GM13977 (cell line): Measurements from ENCODE around the gene LPAR1.

Experiments used
- DNase-seq: peaks from one replicate; pipeline ENCODE4 v3.0.0; 2012; ENCODE audit warnings: low spot score
- in situ Hi-C: fragments of 300-500 bp; cut with MboI; formaldehyde crosslinking; loops from one replicate; pipeline ENCODE4 v1.12.0; 2022; ENCODE audit warnings: low sequenced_read_pairs, low pct_unique_long_range_greater_than_20kb, mixed read lengths, inconsistent platforms; ENCODE audit not compliant: unreplicated experiment
- TF ChIP-seq, protein P1 (sequence below): IDR thresholded peaks from 2 replicates; pipeline ENCODE4 v1.5.1; 2012; ENCODE audit warnings: mild to moderate bottlenecking, control low read depth; ENCODE audit not compliant: insufficient read depth; ENCODE audit errors: extremely low read depth, missing control alignments

LPAR1 gene

DNA sequence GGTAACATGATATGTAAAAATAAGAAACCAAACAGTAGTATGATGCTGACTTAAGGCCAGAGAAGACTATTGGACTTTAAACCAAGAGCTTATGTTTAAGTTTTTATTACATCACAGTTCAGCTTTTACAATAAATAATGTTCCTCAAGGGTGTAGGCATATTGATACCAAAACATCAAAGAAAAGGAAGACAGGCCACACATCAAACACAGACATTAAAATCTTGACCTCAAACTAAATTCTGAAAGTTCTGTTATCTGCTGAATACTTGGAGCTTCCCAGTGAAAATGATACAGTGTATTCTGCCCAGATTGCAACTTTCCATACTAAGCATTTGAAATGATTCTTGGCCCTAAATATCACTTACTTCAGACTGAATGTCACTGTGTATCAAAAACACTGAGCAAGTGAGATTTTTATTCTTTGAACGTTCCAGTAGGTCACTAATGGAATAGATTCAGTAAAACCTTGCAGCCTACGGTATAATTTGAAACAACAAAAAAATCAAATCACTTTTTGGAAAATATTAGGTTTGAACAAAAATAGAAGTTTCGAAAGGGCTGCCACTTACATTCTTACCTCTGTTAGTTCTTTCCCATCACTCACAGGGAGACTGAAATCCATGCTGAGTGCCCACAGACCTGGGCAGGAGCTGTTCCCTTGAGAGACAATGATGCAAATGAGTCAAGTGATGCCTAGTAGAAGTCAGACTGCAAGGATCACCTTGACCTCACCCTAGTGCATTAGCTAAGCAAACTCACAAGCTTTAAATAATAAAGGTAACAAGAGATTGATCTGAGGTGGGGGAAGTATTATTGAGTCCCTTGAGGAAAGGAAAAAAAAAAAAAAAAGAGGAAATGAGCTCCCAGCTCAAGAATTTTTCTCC lies 2.5 kb downstream of the LPAR1 start:
- no peak for DNase-seq
- TF ChIP-seq, protein P1, sequence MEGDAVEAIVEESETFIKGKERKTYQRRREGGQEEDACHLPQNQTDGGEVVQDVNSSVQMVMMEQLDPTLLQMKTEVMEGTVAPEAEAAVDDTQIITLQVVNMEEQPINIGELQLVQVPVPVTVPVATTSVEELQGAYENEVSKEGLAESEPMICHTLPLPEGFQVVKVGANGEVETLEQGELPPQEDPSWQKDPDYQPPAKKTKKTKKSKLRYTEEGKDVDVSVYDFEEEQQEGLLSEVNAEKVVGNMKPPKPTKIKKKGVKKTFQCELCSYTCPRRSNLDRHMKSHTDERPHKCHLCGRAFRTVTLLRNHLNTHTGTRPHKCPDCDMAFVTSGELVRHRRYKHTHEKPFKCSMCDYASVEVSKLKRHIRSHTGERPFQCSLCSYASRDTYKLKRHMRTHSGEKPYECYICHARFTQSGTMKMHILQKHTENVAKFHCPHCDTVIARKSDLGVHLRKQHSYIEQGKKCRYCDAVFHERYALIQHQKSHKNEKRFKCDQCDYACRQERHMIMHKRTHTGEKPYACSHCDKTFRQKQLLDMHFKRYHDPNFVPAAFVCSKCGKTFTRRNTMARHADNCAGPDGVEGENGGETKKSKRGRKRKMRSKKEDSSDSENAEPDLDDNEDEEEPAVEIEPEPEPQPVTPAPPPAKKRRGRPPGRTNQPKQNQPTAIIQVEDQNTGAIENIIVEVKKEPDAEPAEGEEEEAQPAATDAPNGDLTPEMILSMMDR, result no peak
- in situ Hi-C loops, result no loop called here

GRCh38 chr9:111034898-111035539 lies 3.3 kb downstream of the LPAR1 start:
- in situ Hi-C loops, result no loop called here
- DNase-seq, result no peak
- TF ChIP-seq, protein P1, result no peak

DNA sequence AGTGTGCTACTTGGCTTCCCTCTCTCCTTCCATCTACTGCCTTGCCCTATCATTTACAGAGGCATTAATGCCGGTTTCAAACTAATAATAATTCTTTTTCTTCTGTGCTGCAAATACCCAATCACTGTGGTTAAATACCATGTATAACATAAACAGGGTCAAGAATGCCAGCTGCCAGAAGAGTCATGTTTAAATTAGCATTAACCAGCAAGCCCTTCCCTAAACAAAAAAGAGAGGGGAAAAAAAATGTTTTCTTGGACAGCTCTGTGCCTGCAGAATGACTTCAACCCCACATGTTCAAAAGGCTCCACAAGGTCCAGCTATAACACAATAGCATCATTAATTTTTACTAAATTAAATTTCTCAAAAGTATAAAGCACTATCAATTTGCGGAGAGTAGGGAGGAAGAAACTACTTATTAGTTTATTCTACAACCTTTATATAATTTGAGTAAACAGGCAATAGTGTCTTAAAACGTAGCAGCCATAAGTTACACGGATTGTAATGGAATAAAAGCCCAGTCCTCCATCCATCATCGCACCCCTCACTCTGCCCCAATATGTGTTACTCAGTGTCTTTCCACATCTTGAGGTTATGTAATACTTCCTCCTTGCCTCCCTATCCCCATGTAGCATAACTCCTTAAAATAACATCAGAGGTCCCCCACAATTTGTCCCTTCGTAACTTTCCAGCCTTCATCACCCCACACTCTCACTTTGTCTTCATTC lies 3.9 kb downstream of the LPAR1 start:
- in situ Hi-C loops, result no loop called here
- TF ChIP-seq, protein P1, result no peak
- DNase-seq, result no peak

GRCh38 chr9:111030492-111030891 lies 7.8 kb downstream of the LPAR1 start:
- in situ Hi-C loops, result no loop called here
- no peak for DNase-seq

DNA sequence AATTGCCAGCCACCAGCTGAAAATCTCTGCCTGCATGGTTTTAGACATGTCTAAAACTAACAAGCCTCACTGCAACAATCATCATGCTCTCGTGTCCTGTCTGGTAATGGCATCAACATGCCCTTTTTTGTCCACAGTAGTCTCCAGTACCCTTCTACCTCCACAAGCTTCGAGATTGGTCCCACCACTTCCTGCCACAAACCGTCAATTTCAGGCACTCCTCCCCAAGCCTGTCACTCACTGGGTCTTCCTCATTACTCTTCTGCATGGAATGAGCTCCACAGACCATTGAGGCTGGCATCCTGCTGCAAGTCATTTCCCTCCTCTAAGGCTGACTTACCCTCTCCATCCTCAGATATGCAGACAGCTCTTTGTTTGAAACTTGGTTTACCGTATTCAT lies 9.0 kb downstream of the LPAR1 start:
- TF ChIP-seq, protein P1, result no peak
- DNase-seq, result no peak
- in situ Hi-C loops, result no loop called here

More at GRCh38 chr9:111030492-111030891, 7.8 kb downstream of the LPAR1 start:
- TF ChIP-seq, protein P1, result no peak

DNA sequence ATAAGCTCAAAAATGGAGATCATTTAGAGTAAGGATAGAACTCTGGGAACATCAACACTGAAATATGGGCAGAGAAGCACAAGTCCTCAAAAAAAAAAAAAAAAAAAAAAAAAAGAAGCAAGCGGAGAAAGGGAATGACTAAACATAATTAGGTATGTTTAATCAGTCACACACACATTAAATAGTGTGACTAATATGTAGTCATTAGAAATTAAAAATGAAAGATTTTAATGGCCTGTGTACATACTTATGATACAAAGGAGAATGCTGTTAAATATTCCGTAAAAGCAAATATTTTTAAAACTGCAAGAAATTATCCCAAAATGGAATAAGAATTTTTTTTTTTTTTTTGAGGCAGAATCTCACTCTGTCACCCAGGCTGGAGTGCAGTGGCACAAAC lies 10.5 kb downstream of the LPAR1 start:
- no peak for DNase-seq
- in situ Hi-C loops, result no loop called here
- TF ChIP-seq, protein P1, result no peak
